Thyroid gland (tissue), 4 donors: ENCODE measurements around the gene GRAMD4.

ENCODE experiments used
- CTCF ChIP-seq, 6 experiments: fragments of 200-600 bp in 3 of 6; fragments of 450-650 bp in 3 of 6; sonication (generic) in 3 of 6; IDR thresholded peaks; one replicate each; pipeline ENCODE4 v1.5.1; 2016 to 2019; ENCODE audit warnings: antibody characterized with exemption in 6 of 6, mild to moderate bottlenecking in 2 of 6, inconsistent platforms in 1 of 6, moderate library complexity in 1 of 6
- POLR2A ChIP-seq, 2 donors: fragments of 450-650 bp; IDR thresholded peaks; one replicate each; pipeline ENCODE4 v1.6.1; 2017; ENCODE audit warnings: antibody characterized with exemption in 2 of 2, mild to moderate bottlenecking in 2 of 2, moderate library complexity in 1 of 2

GRCh38 chr22:46579751-46580449, 40.3 kb upstream of the GRAMD4 start:
- TF ChIP-seq CTCF (IDR thresholded peaks at IDR 0.05), result no peak
- TF ChIP-seq POLR2A (IDR thresholded peaks at IDR 0.05), result no peak
